Lower lobe of right lung (tissue), 2 donors: ENCODE results near the gene TEX11. TPM values are rescaled to one million over a fixed set of nuclear protein-coding genes. Genes with fewer than 3 reads are reported as not detected.
"Not testable (repeated sequence)": the region's sequence is repeated elsewhere in the genome, so short reads cannot be mapped to it uniquely, and the experiment has no call there.

ENCODE experiments used
- ATAC-seq, 2 donors: fragments of 200-7000 bp; cut with Tn5 transposase; one replicate each; pipeline ENCODE4 v1.9.1; 2020 to 2022; ENCODE audit warnings: mild to moderate bottlenecking in 2 of 2, moderate library complexity in 2 of 2
- DNase-seq: peaks from one replicate; pipeline ENCODE4 v3.0.0-alpha.2; 2020
- H3K27ac ChIP-seq: fragments of 200-600 bp; one replicate; pipeline ENCODE4 v1.8.0; 2022
- H3K27me3 ChIP-seq: fragments of 200-600 bp; one replicate; pipeline ENCODE4 v1.8.0; 2022; ENCODE audit warnings: low read depth
- H3K36me3 ChIP-seq: fragments of 200-600 bp; one replicate; pipeline ENCODE4 v1.8.0; 2022; ENCODE audit warnings: mild to moderate bottlenecking
- H3K4me1 ChIP-seq: fragments of 200-600 bp; one replicate; pipeline ENCODE4 v1.8.0; 2022
- H3K4me3 ChIP-seq: fragments of 200-600 bp; one replicate; pipeline ENCODE4 v1.8.0; 2022; ENCODE audit warnings: mild to moderate bottlenecking
- H3K9me3 ChIP-seq: fragments of 200-600 bp; one replicate; pipeline ENCODE4 v1.8.0; 2022
- intact Hi-C: fragments of 100-400 bp; cut with DNase I; formaldehyde crosslinking; loops from one replicate; pipeline ENCODE4 v1.11.0; 2022
- total RNA-seq: library from RNA; stranded (reverse); fragmentation: NEBNext Ultra II Directional; extraction: Animal tissue kit (Norgen Biotek cat#: 25700); gene quantifications from one replicate; pipeline ENCODE4 v1.2.1, GENCODE V29; 2021
- TF ChIP-seq, protein P1 (sequence below): fragments of 200-600 bp; IDR thresholded peaks from one replicate; pipeline ENCODE4 v1.8.0; 2022; ENCODE audit warnings: antibody characterized with exemption, mild to moderate bottlenecking
- donor health status: DM: no; HTN: yes; CAD: no; lungs with severe emphysema.

TEX11 gene
- total RNA-seq, 1 donor from 2014 or later: not detected

DNA sequence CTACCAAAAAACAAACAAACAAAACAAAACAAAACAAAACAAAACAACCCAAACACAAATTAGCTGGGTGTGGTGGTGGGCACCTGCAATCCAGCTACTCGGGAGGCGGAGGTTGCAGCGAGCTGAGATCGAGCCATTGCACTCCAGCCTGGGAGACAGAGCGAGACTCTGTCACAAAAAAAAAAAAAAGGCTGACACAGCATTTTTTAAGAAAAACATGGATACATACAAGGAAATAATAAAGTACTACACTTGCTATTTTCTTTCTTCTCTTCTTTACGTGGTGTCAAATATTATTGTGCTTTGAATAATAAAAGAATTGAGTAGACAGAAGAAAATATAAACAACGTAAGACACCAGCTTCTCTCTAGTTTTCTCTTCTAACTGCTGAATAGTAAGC lies 73.9 kb downstream of the TEX11 start:
- DNase-seq: no peak
- H3K27me3 ChIP-seq: no peaks in the 10 kb centered on the region
- no peak for ATAC-seq
- H3K4me1 ChIP-seq: no peaks in the 10 kb centered on the region
- no peaks in the 10 kb centered on the region for H3K36me3 ChIP-seq
- TF ChIP-seq, protein P1, sequence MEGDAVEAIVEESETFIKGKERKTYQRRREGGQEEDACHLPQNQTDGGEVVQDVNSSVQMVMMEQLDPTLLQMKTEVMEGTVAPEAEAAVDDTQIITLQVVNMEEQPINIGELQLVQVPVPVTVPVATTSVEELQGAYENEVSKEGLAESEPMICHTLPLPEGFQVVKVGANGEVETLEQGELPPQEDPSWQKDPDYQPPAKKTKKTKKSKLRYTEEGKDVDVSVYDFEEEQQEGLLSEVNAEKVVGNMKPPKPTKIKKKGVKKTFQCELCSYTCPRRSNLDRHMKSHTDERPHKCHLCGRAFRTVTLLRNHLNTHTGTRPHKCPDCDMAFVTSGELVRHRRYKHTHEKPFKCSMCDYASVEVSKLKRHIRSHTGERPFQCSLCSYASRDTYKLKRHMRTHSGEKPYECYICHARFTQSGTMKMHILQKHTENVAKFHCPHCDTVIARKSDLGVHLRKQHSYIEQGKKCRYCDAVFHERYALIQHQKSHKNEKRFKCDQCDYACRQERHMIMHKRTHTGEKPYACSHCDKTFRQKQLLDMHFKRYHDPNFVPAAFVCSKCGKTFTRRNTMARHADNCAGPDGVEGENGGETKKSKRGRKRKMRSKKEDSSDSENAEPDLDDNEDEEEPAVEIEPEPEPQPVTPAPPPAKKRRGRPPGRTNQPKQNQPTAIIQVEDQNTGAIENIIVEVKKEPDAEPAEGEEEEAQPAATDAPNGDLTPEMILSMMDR: no peak
- H3K9me3 ChIP-seq: no peaks in the 10 kb centered on the region
- no peak overlapping the region for H3K4me3 ChIP-seq
- intact Hi-C loops: no loop called here
- H3K27ac ChIP-seq: no peak overlapping the region

DNA sequence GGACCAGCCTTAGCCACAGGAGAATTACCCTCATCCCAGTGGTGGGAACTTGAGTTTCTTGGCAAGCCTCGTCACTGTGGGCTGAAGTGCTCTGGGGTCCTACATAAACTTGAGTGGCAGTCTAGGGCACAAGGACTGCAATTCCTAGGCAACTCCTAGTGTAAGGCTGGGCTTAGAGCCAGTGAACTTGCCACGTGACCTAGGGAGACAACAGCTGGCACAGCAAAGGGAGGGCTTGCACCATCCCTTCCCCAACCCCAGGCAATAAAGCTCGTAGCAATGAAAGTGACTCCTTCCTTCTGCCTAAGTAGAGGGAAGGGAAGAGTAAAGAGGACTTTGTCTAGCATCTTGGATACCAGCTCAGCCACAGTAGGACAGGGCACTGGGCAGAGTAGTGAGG lies 81.8 kb downstream of the TEX11 start:
- intact Hi-C loops: no loop called here
- H3K27me3 ChIP-seq: no peaks in the 10 kb centered on the region
- H3K36me3 ChIP-seq: no peaks in the 10 kb centered on the region
- H3K4me3 ChIP-seq: no peak overlapping the region
- no peaks in the 10 kb centered on the region for H3K9me3 ChIP-seq
- no peak overlapping the region for H3K27ac ChIP-seq
- DNase-seq: no peak
- TF ChIP-seq, protein P1: no peak
- H3K4me1 ChIP-seq: no peaks in the 10 kb centered on the region
- no peak for ATAC-seq

DNA sequence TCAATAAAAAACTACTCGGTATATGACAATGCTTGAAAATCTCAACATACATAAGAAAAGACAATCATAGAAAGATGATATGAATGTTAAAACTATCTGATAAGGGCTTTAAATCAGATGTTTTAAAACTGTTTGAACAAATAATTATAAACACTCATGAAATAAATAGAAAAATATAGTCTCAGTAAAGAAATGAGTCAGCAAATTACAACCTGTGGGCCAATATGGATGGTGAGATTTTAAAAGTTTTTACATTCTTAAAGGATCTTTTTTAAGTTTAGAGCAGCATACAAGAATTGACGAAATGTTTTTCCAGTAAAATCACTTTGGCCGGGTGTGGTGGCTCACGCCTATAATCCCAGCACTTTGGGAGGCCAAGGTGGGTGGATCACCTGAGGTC lies 83.1 kb downstream of the TEX11 start:
- ATAC-seq: no peak
- Histone ChIP-seq H3K27me3 (no peaks in the 10 kb centered on the region), H3K27ac (no peak overlapping the region), H3K9me3 (no peaks in the 10 kb centered on the region), H3K36me3 (no peaks in the 10 kb centered on the region), H3K4me3 (no peak overlapping the region), H3K4me1 (no peaks in the 10 kb centered on the region)
- intact Hi-C loops: no loop called here
- DNase-seq: no peak
- TF ChIP-seq, protein P1: no peak

DNA sequence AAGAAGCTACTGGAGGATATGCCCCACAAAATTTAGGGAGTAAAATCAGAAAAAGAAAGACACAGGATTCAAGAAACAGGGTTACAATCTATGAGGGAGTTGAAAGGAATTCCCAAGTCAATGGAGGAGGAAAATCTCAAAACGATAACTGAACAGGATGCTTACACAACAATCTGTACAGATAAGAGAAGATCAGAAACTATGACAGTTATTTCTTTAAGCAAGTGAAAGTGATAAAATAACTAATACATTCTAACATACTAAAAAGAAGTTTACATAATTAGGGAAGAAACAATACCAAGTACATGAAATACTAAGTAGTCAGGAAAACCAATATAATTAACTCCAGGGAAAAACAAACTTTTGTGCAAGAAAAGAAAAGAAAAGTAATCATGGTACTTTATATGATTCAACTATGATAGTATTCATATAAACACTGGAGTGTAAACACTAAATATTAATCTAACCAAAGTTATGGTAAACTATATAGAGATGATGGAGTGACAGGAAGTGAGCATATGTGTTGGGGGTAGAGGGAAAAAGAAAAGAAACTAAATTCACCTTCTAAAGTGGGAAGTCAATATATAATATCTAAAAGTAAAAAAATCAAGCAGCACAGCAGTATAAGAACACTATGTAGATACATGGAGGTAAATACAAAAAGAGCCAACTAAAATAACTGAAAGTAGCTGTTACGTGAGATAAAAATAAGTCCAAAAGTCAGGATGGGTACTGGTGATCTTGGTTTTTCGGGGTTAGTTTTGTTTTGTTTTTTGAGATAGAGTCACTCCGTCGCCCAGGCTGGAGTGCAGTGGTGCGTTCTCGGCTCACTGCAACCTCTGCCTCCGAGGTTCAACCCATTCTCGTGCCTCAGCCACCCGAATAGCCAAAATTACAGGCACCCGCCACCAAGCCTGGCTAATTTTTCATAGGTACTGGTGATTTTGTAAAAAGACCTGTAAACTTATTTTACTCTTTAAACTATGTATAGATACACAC lies 99.3 kb downstream of the TEX11 start:
- no peak for ATAC-seq
- Histone ChIP-seq H3K27ac (no peak overlapping the region), H3K36me3 (no peaks in the 10 kb centered on the region), H3K4me3 (no peak overlapping the region), H3K9me3 (no peaks in the 10 kb centered on the region), H3K27me3 (no peaks in the 10 kb centered on the region), H3K4me1 (no peaks in the 10 kb centered on the region)
- TF ChIP-seq, protein P1: no peak
- intact Hi-C loops: no loop called here
- no peak for DNase-seq

DNA sequence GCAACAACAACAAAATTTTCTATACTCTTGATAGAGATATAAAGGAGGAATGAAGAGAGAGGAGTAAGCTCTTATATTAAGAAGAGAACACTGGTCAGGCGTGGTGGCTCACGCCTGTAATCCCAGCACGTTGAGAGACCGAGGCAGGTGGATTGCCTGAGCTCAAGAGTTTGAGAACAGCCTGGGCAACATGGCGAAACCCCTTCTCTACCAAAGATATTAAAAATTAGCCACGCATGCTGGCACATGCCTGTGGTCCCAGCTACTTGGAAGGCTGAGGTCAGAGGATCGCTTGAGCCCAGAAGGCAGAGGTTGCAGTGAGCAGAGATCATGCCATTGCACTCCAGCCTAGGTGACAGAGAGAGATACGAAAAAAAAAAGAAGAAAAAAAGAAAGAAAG lies 102.4 kb downstream of the TEX11 start:
- intact Hi-C loops: no loop called here
- H3K36me3 ChIP-seq: no peaks in the 10 kb centered on the region
- ATAC-seq (no peak), DNase-seq (no peak)
- TF ChIP-seq, protein P1: no peak
- H3K27me3 ChIP-seq: no peaks in the 10 kb centered on the region
- no peak overlapping the region for H3K27ac ChIP-seq
- H3K4me1 ChIP-seq: no peaks in the 10 kb centered on the region
- no peak overlapping the region for H3K4me3 ChIP-seq
- H3K9me3 ChIP-seq: no peaks in the 10 kb centered on the region

DNA sequence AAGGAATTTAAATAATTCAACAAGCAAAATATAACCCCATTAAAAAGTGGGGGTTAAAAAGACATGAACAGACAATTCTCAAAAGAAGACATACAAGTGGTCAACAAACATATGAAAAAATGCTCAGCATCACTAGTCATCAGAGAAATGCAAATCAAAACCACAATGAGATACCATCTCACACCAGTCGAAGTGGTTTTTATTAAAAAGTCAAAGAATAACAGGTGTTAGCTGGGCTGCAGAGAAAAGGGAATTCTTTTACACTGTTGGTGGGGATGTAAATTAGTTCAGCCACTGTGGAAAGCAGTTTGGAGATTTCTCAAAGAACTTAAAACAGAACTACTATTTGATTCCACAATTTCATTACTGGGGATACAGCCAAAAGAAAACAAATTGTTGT lies 111.8 kb downstream of the TEX11 start:
- H3K27me3 ChIP-seq, intact Hi-C loops, ATAC-seq, H3K36me3 ChIP-seq, H3K9me3 ChIP-seq, H3K4me3 ChIP-seq, H3K4me1 ChIP-seq, H3K27ac ChIP-seq, DNase-seq: not testable (repeated sequence)
